ENCODE data around the gene ELFN2.

DNA sequence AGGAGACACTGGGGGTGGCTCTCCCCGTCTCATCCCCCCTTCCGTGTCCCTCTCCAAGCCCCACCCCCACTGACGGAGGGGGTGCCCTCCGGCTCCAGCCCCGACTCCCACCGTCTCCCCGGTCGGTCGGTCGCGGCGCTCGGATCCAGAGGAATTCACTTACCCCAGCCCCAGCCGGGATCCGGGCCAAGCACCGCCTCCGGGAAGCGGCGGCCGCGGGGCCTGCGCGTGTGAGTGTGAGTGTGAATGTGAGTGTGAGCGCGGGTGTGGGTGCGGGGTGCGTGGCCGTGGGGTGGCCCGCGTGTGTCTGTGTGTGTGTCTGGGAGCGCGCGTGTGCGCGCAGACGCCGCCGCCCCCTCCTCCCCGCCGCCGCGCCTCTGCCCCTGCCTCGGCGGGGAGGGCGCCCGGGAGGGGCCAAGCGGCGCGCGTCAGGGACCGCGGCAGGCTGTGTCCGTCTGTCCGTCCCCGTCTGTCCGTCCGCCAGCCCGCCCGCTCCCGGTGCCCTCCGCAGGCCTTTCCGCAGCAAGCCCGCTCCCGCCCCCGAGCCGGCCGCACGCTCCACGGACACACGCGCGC, at the start of gene ELFN2:
- TF ChIP-seq, protein P1, sequence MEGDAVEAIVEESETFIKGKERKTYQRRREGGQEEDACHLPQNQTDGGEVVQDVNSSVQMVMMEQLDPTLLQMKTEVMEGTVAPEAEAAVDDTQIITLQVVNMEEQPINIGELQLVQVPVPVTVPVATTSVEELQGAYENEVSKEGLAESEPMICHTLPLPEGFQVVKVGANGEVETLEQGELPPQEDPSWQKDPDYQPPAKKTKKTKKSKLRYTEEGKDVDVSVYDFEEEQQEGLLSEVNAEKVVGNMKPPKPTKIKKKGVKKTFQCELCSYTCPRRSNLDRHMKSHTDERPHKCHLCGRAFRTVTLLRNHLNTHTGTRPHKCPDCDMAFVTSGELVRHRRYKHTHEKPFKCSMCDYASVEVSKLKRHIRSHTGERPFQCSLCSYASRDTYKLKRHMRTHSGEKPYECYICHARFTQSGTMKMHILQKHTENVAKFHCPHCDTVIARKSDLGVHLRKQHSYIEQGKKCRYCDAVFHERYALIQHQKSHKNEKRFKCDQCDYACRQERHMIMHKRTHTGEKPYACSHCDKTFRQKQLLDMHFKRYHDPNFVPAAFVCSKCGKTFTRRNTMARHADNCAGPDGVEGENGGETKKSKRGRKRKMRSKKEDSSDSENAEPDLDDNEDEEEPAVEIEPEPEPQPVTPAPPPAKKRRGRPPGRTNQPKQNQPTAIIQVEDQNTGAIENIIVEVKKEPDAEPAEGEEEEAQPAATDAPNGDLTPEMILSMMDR (IDR thresholded peaks at IDR 0.05) = no peak
- no peak for TF ChIP-seq POLR2A (IDR thresholded peaks at IDR 0.05)
